K562 (cell line): ENCODE measurements around the gene IDH2. TPM values are rescaled to one million over a fixed set of nuclear protein-coding genes. Genes with fewer than 3 reads are reported as not detected.

Experiments used
- ATAC-seq: fragments of 200-7000 bp; cut with Tn5 transposase; 3 replicates; pipeline ENCODE4 v1.9.1; 2020; ENCODE audit warnings: moderate library complexity
- BruUV-seq: library from RNA; stranded (reverse); fragments of 400-500 nt; replicated peaks from 2 replicates; lab custom pipeline; 2021; lab: Mats Ljungman, UMichigan
- CTCF ChIA-PET: fragments of 300-600 bp; formaldehyde crosslinking; extraction: SDS; loops from one replicate; lab custom pipeline; 2021; ENCODE audit warnings: low intra/inter-chr PET ratio; lab: Yijun Ruan, JAX
- POLR2A ChIA-PET: fragments of 300-600, 350-650 bp; sonication (Branson Sonifier 250); formaldehyde crosslinking; extraction: SDS; loops from one replicate; lab custom pipeline; 2021; ENCODE audit warnings: antibody characterized with exemption, inconsistent platforms; lab: Yijun Ruan, JAX
- DNase-seq, 4 experiments: peaks; one replicate each; pipeline versions ENCODE4 v3.0.0 to v3.0.0-alpha.2; 2011 to 2018; ENCODE audit warnings: low spot score in 3 of 4, mixed read lengths in 3 of 4; ENCODE audit errors: extremely low read depth in 1 of 4
- FAIRE-seq: peaks from 2 replicates; lab custom pipeline; 2011; peaks lifted over from hg19 to GRCh38; lab: Jason Lieb, UNC
- H2AFZ ChIP-seq: 2 replicates; pipeline ENCODE4 v1.6.0; 2011; ENCODE audit warnings: low read depth, low read length, control low read depth, inconsistent platforms
- H3K27ac ChIP-seq: fragments of 200-600 bp; 3 replicates; pipeline ENCODE4 v1.8.0; 2011; ENCODE audit warnings: low read depth, mild to moderate bottlenecking, control low read depth, inconsistent platforms, low read length, moderate library complexity, mixed read lengths; ENCODE audit errors: extremely low read depth
- H3K27me3 ChIP-seq, 2 experiments: fragments of 300-600 bp in 1 of 2; 2 replicates in 1 of 2; 3 replicates in 1 of 2; pipeline versions ENCODE4 v1.6.0 to v1.8.0; 2011; ENCODE audit warnings: inconsistent platforms in 2 of 2, low read length in 2 of 2, mild to moderate bottlenecking in 1 of 2, mixed read lengths in 1 of 2, moderate library complexity in 1 of 2; ENCODE audit not compliant: control insufficient read depth in 2 of 2, insufficient read depth in 2 of 2
- H3K36me3 ChIP-seq: fragments of 300-600 bp; 3 replicates; pipeline ENCODE4 v1.8.0; 2011; ENCODE audit warnings: mild to moderate bottlenecking, low read length, inconsistent platforms; ENCODE audit not compliant: control insufficient read depth, insufficient read depth
- H3K4me1 ChIP-seq, 2 experiments: fragments of 200-600 bp in 1 of 2; replicated peaks in 1 of 2; 2 replicates in 1 of 2; 3 replicates in 1 of 2; pipeline versions ENCODE4 v1.5.1 to v1.8.0; 2011; ENCODE audit warnings: inconsistent platforms in 2 of 2, low read length in 2 of 2, mild to moderate bottlenecking in 1 of 2, mixed read lengths in 1 of 2, moderate library complexity in 1 of 2; ENCODE audit not compliant: control insufficient read depth in 2 of 2, insufficient read depth in 2 of 2
- H3K4me2 ChIP-seq: 2 replicates; pipeline ENCODE4 v1.6.1; 2011; ENCODE audit warnings: low read length, control low read depth, inconsistent platforms, mixed read lengths; ENCODE audit not compliant: insufficient read depth
- H3K4me3 ChIP-seq: fragments of 200-600 bp; sonication (generic), shearing (Covaris generic); 2 replicates; pipeline ENCODE4 v1.5.1; 2016; ENCODE audit warnings: control low read depth, inconsistent platforms
- H3K79me2 ChIP-seq: fragments of 200-600 bp; 3 replicates; pipeline ENCODE4 v1.8.0; 2011; ENCODE audit warnings: low read length, inconsistent platforms; ENCODE audit not compliant: control insufficient read depth, insufficient read depth
- H3K9ac ChIP-seq, 2 experiments: 2 replicates each; pipeline versions ENCODE4 v1.6.0 to v1.6.1; 2011; ENCODE audit warnings: low read depth in 2 of 2, low read length in 2 of 2, control low read depth in 1 of 2, inconsistent platforms in 1 of 2, mild to moderate bottlenecking in 1 of 2, mixed read lengths in 1 of 2; ENCODE audit not compliant: insufficient read depth in 1 of 2
- H3K9me1 ChIP-seq: one replicate; pipeline ENCODE4 v1.6.0; 2011; ENCODE audit warnings: inconsistent platforms, mild to moderate bottlenecking, low read length, moderate library complexity; ENCODE audit not compliant: control insufficient read depth, insufficient read depth
- H3K9me3 ChIP-seq: replicated peaks from 2 replicates; pipeline ENCODE4 v1.5.1; 2011; ENCODE audit warnings: low read depth, low read length, inconsistent platforms; ENCODE audit not compliant: control insufficient read depth, insufficient read depth
- H4K20me1 ChIP-seq: replicated peaks from 2 replicates; pipeline ENCODE4 v1.6.1; 2011; ENCODE audit warnings: low read length, inconsistent platforms, mixed read lengths; ENCODE audit not compliant: control insufficient read depth, insufficient read depth
- ARID3A ChIP-seq: IDR thresholded peaks from 2 replicates; pipeline ENCODE4 v1.6.1; 2012; ENCODE audit warnings: low read depth, low read length, improper control_type of control experiment, borderline replicate concordance
- BRCA1 ChIP-seq, 2 experiments: fragments of 450-650 bp in 1 of 2; sonication (generic) in 1 of 2; formaldehyde crosslinking in 1 of 2; IDR thresholded peaks; 2 replicates each; pipeline versions ENCODE4 v1.5.0 to v1.6.1; 2017 to 2020; ENCODE audit warnings: mild to moderate bottlenecking in 1 of 2, missing genetic modification reagents in 1 of 2
- CREB1 ChIP-seq, 2 experiments: sonication (generic) in 1 of 2; formaldehyde crosslinking in 1 of 2; IDR thresholded peaks; 2 replicates each; pipeline versions ENCODE4 v1.6.1 to v1.8.0; 2012 to 2022; ENCODE audit warnings: inconsistent platforms in 1 of 2, mild to moderate bottlenecking in 1 of 2, missing genetic modification reagents in 1 of 2, moderate library complexity in 1 of 2
- CSDE1 ChIP-seq, 2 experiments: fragments of 450-650 bp; IDR thresholded peaks; 2 replicates each; pipeline ENCODE4 v1.6.1; 2016; ENCODE audit warnings: mild to moderate bottlenecking in 1 of 2
- FOXM1 ChIP-seq, 2 experiments: fragments of 450-650 bp in 1 of 2; sonication (generic) in 1 of 2; formaldehyde crosslinking in 1 of 2; IDR thresholded peaks; 2 replicates each; pipeline versions ENCODE4 v1.6.1 to v1.9.0; 2017 to 2022; ENCODE audit warnings: low read depth in 2 of 2, mild to moderate bottlenecking in 2 of 2, missing genetic modification reagents in 1 of 2, moderate library complexity in 1 of 2
- ILF3 ChIP-seq: fragments of 450-650 bp; IDR thresholded peaks from 2 replicates; pipeline ENCODE4 v1.6.1; 2018; ENCODE audit warnings: antibody characterized with exemption, mild to moderate bottlenecking, moderate library complexity, borderline replicate concordance
- RB1 ChIP-seq: fragments of 450-650 bp; IDR thresholded peaks from 2 replicates; pipeline ENCODE4 v1.6.1; 2017; ENCODE audit warnings: low read depth, mild to moderate bottlenecking
- TEAD4 ChIP-seq, 2 experiments: sonication (generic) in 1 of 2; formaldehyde crosslinking in 1 of 2; IDR thresholded peaks; 2 replicates each; pipeline versions ENCODE4 v1.6.1 to v1.8.0; 2012 to 2022; ENCODE audit warnings: borderline replicate concordance in 1 of 2, inconsistent platforms in 1 of 2, low read length in 1 of 2, mild to moderate bottlenecking in 1 of 2, missing genetic modification reagents in 1 of 2
- ZBTB2 ChIP-seq: fragments of 450-650 bp; IDR thresholded peaks from 2 replicates; pipeline ENCODE4 v1.6.1; 2016; ENCODE audit warnings: antibody characterized with exemption
- ZBTB34 ChIP-seq: fragments of 250-450 bp; sonication (Bioruptor Pico); IDR thresholded peaks from 2 replicates; pipeline ENCODE4 v1.8.0; 2021; ENCODE audit warnings: mild to moderate bottlenecking, moderate library complexity
- ZKSCAN8 ChIP-seq: fragments of 200-800 bp; sonication (Bioruptor generic); IDR thresholded peaks from 2 replicates; pipeline ENCODE4 v1.6.1; 2016; ENCODE audit warnings: missing genetic modification characterization, missing compliant biosample characterization
- ZNF175 ChIP-seq: fragments of 200-800 bp; sonication (Bioruptor generic); IDR thresholded peaks from 2 replicates; pipeline ENCODE4 v1.6.1; 2016; ENCODE audit warnings: low read depth, mild to moderate bottlenecking, missing genetic modification characterization, missing compliant biosample characterization
- ZNF224 ChIP-seq: sonication (generic); formaldehyde crosslinking; IDR thresholded peaks from 2 replicates; pipeline ENCODE4 v1.8.0; 2022; ENCODE audit warnings: mild to moderate bottlenecking, missing genetic modification reagents
- ZNF316 ChIP-seq: fragments of 450-650 bp; IDR thresholded peaks from 2 replicates; pipeline ENCODE4 v1.6.1; 2016
- ZNF644 ChIP-seq: fragments of 200-800 bp; sonication (Bioruptor generic); IDR thresholded peaks from 2 replicates; pipeline ENCODE4 v1.6.1; 2016; ENCODE audit warnings: low read depth, missing genetic modification characterization, missing compliant biosample characterization
- ZZZ3 ChIP-seq: fragments of 450-650 bp; IDR thresholded peaks from 2 replicates; pipeline ENCODE4 v1.6.1; 2016; ENCODE audit warnings: antibody characterized with exemption, mild to moderate bottlenecking, moderate library complexity
- WGBS: fragments of 100-300 bp; shearing (Covaris generic); methylation state at CpG from one replicate; pipeline ENCODE4 v1.1.6; 2016; ENCODE audit warnings: low coverage, mixed read lengths; ENCODE audit not compliant: insufficient coverage; ENCODE audit errors: missing lambda C conversion rate; 5-methylcytosine and 5-hydroxymethylcytosine counted together
- in situ Hi-C: fragments of 300-500 bp; cut with MboI; formaldehyde crosslinking; loops from 4 replicates; pipeline ENCODE4 v1.15.0; 2018; ENCODE audit warnings: inconsistent platforms, mixed read lengths
- intact Hi-C: fragments of 100-400 bp; cut with micrococcal nuclease; formaldehyde crosslinking; loops from 2 replicates; pipeline ENCODE4 v1.14.2; 2022
- polyA plus RNA-seq, 8 experiments: library from polyadenylated mRNA; depleted of rRNA in 4 of 8; stranded (reverse) in 5 of 8; unstranded in 3 of 8; fragments of >200 nt; fragmentation: Nextera tagmentation in 2 of 8; fragmentation: Illumina TruSeq in 1 of 8; extraction: Ambion mirVana in 2 of 8; extraction: Trizol in 1 of 8; gene quantifications; 2 replicates each; pipeline versions ENCODE4 v1.2.1 to v1.2.3, GENCODE V29; 2011 to 2014; ENCODE audit warnings: inconsistent platforms in 1 of 8, missing spikeins in 1 of 8
- total RNA-seq, 7 experiments: library from RNA; depleted of rRNA in 6 of 7; stranded (reverse); fragments of >200 nt in 6 of 7; fragmentation: Illumina TruSeq in 2 of 7; extraction: Trizol in 2 of 7; gene quantifications; 2 replicates each; pipeline versions ENCODE4 v1.2.1 to v1.2.3, GENCODE V29; 2011 to 2021; ENCODE audit warnings: low replicate concordance in 1 of 7
- TF ChIP-seq, protein P1 (sequence below): fragments of 450-650 bp; IDR thresholded peaks from 2 replicates; pipeline ENCODE4 v1.6.1; 2016; ENCODE audit warnings: missing biosample characterization, missing genetic modification characterization

Gene IDH2
- total and polyA plus RNA-seq, 9 of the 15 experiments (the other 6 are each of a cell fraction or from before 2014, with no cell fraction given) = 0.70 to 99.9 (median 59.2) TPM

DNA sequence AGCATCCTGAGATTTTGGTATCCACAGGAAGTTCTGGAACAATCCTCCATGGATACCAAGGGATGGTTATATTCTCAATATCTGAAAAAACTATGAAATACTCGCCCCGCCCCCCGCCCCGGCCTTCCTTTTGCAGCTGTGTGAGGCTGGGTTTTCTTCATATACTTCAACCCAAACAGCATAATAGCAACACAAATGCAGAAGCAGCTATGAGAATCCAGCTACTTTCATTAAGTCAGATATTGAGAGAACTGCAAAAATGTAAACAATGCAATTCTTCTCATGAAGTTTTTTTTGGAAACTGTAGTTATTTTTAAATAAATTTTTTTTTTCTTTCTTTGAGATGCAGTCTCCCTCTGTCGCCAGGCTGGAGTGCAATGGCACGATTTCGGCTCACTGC is 10.9 kb upstream of the IDH2 start:
- Histone ChIP-seq H4K20me1 (no peaks in the 10 kb centered on the region), H3K9me3 (peaks cover 12% of the 10 kb centered on the region), H3K36me3 (no peaks in the 10 kb centered on the region), H3K79me2 (no peaks in the 10 kb centered on the region), H3K27me3 (no peaks in the 10 kb centered on the region), H3K4me3 (no peak overlapping the region), H3K27ac (no peak overlapping the region), H3K4me2 (no peak overlapping the region), H3K9me1 (no peaks in the 10 kb centered on the region), H2AFZ (no peak overlapping the region), H3K9ac (no peak overlapping the region), H3K4me1 (no peaks in the 10 kb centered on the region)
- no peak for DNase-seq
- ATAC-seq = no peak
- WGBS = 47% methylated on average over 6 of the region's 7 CpGs
- ChIA-PET POLR2A (interaction anchor here (0.7 kb wide), 2 partner anchors 13 to 518 kb away, joined by 3 read pairs; no protein-coding TSS in a partner anchor), CTCF (no interaction called here)
- no peak for FAIRE-seq
- in situ Hi-C loops (no loop called here), intact Hi-C loops (no loop called here)
- no TSS peak for BruUV-seq
- no peak for TF ChIP-seq RB1
- no peak for TF ChIP-seq ZKSCAN8 (CRISPR knock-in tag)
- no peak for TF ChIP-seq ZNF224 (CRISPR knock-in tag)
- no peak for TF ChIP-seq ZNF644
- TF ChIP-seq ZZZ3 = no peak
- no peak for TF ChIP-seq BRCA1 (IDR thresholded peaks at IDR 0.05)
- TF ChIP-seq BRCA1 (CRISPR knock-in tag; IDR thresholded peaks at IDR 0.05) = no peak
- no peak for TF ChIP-seq ILF3
- no peak for TF ChIP-seq FOXM1 (IDR thresholded peaks at IDR 0.05; ENCODE audit: low read depth)
- no peak for TF ChIP-seq FOXM1 (CRISPR knock-in tag; IDR thresholded peaks at IDR 0.05; ENCODE audit: low read depth)
- TF ChIP-seq ZBTB2 = no peak
- no peak for TF ChIP-seq ZNF316
- TF ChIP-seq ARID3A = no peak
- TF ChIP-seq ZBTB34 = no peak
- no peak for TF ChIP-seq TEAD4 (IDR thresholded peaks at IDR 0.05; ENCODE audit: low read length)
- no peak for TF ChIP-seq TEAD4 (CRISPR knock-in tag; IDR thresholded peaks at IDR 0.05; ENCODE audit: borderline replicate concordance)
- TF ChIP-seq ZNF175 (CRISPR knock-in tag) = no peak
- TF ChIP-seq CSDE1 (IDR thresholded peaks at IDR 0.05) = no peak
- TF ChIP-seq, protein P1, sequence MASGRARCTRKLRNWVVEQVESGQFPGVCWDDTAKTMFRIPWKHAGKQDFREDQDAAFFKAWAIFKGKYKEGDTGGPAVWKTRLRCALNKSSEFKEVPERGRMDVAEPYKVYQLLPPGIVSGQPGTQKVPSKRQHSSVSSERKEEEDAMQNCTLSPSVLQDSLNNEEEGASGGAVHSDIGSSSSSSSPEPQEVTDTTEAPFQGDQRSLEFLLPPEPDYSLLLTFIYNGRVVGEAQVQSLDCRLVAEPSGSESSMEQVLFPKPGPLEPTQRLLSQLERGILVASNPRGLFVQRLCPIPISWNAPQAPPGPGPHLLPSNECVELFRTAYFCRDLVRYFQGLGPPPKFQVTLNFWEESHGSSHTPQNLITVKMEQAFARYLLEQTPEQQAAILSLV = no peak
- TF ChIP-seq CREB1 (IDR thresholded peaks at IDR 0.05) = no peak
- TF ChIP-seq CREB1 (CRISPR knock-in tag; IDR thresholded peaks at IDR 0.05) = no peak
